ENCODE data around the gene TNFRSF13B.
"Not testable (repeated sequence)": the region's sequence is repeated elsewhere in the genome, so short reads cannot be mapped to it uniquely, and the experiment has no call there.

Gene TNFRSF13B

DNA sequence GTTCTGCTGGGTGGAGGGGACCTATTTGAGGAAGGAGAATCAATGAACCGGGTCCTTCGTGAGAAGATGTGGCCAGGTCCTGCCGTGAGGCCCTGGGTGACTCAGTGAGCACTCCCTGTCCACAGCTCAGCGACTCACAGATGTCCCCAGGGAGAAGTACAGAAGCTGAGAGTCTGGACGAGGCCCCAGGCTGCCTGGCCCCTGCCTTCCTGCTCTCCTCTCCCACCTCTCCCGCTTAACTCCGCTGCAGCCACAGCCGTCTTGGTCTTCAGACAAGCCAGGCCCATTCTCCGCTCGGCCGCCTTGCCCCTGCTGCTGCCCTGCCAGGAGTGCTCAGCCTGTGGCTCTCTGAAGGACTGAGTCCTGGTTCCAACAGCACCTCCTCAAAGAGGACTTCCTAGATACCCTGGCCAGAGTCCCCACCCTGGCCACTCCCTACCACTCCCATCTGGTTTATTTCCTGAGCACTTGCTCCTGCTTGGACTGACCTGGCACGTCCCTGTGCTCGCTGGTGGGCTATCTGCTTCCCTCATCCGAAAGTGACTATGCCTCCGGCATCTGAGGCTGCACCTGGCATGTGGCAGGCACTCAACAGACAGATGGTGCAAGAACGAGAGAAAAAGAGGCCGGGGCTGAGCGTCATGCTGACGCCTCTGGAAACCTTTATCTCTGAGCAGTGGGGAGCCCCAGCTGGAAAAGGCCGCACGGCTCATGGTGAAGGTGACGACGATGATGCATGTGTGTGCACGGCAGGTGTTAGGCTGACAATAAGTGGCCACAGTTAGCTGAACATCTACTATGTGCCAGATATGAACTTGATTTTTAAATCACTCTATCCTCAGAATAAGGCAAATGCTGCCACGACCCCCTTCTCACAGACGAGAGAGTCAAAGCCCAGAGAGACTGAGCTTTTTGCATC, 9.2 kb upstream of the TNFRSF13B start:
- DNase-seq = no peak

DNA sequence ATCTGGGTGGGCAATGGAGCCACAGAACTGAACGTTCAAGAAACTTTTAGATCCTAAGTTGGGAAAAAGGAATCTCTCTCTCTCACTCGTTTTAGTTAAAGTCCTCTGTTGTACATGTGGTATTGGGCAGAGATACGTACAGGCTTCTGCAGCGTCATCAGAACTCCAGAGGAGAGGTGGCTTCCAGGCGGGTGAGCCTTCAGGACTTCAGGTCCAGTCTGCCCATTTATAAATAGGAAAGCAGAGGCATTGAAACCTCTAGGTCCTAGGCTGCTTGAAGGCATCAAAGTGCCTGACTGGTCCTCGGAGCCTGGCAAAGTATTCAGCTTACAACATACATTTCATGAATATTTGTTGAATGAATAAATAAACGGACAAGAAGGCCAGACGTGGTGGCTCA, 8.1 kb upstream of the TNFRSF13B start:
- no peak for DNase-seq

DNA sequence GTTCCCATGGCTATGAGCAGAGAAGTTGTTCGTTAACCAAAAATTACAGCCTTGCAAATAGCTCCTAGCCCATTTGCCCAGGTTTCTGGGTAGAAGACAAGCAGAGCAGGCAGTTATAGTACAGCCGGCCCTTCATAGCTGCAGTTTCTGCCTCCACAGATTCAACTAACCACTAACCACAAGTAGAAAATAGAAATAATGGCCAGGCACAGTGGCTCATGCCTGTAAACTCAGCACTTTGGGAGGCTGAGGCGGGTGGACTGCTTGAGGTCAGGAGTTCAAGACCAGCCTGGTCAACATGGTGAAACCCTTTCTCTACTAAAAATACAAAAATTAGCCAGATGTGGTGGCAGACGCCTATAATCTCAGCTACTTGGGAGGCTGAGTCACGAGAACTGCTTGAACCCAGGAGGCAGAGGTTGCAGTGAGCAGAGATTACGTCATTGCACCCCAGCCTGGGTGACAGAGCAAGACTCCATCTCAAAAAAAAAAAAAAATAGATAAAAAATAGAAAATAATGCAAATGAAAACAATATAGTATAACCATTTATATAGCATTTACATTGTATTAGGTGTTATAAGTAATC, 7.4 kb upstream of the TNFRSF13B start:
- DNase-seq = not testable (repeated sequence)

GRCh38 chr17:16977932-16978331, 6.0 kb upstream of the TNFRSF13B start:
- DNase-seq = no peak

GRCh38 chr17:16976725-16977550, 5.0 kb upstream of the TNFRSF13B start:
- DNase-seq = no peak

GRCh38 chr17:16975744-16976625, 4.1 kb upstream of the TNFRSF13B start:
- no peak for DNase-seq

DNA sequence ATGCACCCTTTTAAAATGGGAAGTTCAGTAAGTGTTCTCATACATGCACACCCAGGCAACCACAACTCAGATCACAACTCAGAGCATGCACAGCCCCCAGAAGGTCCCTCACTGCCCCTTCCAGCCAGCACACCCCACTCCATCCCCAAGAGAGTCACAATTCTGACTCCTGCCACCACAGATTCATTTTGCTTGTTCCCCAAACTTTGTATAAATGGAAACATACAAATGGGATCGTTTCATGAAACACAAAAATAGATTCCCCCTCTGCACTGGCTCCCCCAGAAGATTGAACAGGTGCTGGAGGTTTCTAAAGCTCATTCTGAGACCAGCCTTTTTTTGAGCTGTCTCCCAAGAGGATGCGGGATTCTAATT, 3.3 kb upstream of the TNFRSF13B start:
- no peak for DNase-seq

DNA sequence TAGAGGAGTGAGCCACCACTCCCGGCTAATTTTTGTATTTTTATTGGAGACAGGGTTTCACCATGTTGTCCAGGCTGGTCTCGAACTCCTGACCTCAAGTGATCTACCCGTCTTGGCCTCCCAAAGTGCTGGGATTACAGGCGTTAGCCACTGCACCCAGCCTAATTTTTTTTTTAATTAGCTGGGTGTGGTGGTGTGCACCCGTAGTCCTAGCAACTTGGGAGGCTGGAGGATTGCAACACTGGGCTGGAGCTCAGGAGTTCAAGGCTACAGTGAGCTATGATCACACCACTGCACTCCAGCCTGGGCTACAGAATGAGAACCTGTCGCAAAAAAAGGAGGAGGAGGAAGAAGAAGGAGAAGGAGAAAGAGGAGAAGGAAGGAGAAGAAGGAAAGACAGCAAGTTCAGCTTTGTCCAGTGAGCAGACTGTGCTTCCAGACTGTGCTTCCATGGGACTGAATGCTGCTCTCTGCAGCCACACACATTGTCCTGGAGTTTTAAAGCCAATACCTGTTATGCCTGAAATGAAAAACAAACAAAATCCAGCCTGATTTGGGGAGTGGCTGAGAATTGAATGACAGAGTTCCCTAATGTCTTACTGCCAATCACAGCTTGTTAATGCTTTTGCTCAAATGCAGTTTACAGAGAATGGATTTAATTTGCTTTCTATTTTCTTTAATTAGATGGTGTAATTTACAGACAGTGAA, 2.8 kb upstream of the TNFRSF13B start:
- DNase-seq = no peak

DNA sequence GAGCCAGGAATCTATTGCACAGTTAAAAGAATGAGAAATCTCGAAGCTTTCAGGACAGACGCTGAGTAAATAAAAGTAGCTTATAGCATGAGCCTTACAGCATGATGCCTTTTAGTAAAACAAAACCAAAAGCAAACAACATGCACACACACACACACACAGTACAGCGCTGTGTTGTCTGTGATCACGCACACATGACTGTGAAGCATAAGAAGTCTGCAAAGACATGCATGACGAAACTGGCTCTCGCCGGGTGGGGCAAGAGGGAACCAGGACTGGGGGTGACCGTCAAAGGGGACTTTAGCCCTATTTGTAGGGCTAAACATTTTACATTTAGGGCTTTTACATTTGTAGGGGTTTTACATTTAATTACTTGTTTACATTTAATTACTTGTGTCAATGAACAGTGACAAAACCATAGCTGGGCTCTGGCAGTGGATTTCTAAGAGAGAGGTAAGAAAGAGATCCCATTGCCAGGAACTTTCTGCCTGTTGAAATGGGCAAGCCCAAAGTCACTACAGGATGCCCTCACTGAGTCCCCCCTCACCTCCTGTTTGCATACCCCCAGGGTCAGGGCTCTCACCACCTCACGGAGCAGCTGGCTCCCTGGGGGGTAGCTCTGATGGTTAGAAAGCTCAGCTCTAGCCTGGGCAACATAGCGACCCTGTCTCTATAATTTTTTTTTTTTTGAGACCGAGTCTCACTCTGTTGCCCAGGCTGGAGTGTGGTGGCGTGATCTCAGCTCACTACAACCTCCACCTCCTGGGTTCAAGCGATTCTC, 2.0 kb upstream of the TNFRSF13B start:
- DNase-seq = no peak

- DNase-seq = not testable (repeated sequence)
Observed at GRCh38 chr17:16973043-16973442, 1.1 kb upstream of the TNFRSF13B start.

DNA sequence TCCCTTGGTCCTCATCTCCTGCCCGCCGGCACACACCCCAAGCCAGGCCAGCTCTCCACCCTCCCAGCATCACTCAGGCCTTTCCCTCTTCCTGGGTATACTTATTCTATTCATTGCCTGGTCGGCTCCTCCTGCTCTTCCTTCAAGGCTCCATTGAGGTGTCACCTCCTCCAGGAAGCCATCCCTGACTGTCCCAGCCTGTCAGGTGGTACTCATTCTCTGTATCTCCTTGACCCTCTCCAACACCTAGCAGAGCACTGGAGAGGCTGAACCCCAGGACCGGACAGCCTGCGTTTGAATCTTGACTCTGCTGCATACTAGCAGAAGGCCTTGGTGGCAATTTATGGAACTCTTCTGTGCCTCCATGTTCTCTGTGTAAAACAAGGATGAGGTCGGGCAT, 428 bp upstream of the TNFRSF13B start:
- no peak for DNase-seq

- no peak for DNase-seq
Observed at GRCh38 chr17:16969931-16970906, 1.7 kb downstream of the TNFRSF13B start.

DNA sequence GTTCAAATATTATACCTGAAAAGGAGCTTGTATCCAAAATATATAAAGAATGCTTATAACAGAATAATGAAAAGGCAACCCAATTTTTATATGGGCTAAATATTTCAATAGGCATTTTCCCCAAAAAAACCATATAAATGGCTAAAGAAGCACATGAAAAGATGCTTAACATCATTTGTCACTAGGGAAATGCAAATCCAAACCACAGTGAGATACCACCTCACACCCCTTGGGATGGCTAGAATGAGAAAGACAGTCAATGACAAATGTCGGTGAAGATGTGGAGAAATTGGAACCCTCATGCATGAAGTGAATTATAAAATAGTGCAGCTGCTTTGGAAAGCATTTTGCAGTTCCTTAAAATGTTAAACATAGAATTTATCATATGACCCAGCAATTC, 3.1 kb downstream of the TNFRSF13B start:
- no peak for DNase-seq

- no peak for DNase-seq
Observed at GRCh38 chr17:16962804-16963203, 9.1 kb downstream of the TNFRSF13B start.

DNA sequence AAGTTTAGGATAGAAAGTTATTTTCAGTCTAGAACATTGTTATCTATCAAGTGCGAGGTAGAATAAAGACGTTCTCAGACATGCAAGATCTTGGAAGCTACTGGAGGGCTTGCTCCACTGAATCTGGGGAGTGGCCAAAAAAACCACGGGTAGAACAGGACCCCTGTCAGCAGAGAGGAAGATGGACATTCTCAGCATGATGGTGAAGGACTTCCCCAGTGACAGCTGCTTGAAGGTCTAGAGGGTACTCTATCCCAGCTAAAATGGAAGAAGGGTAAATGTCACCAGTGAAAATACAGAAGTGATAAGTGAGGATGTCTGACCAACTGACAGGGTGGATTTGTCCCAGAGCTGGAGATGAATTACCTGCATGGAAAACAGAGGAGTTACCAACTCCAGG, 10.1 kb downstream of the TNFRSF13B start:
- DNase-seq = no peak

DNA sequence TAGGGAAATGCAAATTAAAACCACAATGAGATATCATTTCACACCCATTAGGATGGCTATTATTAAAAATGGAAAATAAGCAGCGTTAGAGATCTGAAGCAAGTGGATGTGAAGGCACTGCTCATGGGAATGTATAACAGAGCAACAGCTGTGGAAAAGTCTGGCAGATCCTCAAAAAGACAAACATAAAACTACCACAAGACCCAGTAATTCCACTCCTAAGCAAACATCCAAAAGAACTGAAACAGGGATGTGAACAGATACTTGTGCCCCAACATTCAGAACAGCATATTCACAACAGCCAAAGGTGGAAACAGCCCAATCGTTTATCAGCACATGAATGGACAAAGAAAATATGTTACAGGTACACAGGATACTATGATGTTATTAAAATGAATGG, 10.9 kb downstream of the TNFRSF13B start:
- not testable (repeated sequence) for DNase-seq

DNA sequence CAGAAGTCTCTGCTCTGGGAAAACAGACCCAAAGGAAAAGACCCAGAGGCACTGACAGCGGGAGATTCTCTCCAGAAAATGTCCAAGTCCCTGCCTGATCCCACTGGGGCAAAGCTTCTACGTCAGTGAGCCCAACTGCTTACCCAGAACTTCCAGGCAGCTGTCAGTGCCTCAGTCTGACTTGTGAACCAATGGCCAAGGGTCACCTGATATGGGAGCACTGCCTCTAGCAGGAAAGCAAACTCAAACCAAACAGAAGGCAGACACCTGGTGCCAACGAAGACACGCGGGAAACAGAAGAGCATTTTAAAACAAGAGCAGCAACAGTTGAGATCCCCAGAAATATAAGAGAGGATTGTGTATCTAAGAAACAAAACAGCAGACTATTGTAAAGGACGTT, 16.9 kb downstream of the TNFRSF13B start:
- not testable (repeated sequence) for DNase-seq

GRCh38 chr17:16954521-16954920, 17.4 kb downstream of the TNFRSF13B start:
- DNase-seq = no peak

DNA sequence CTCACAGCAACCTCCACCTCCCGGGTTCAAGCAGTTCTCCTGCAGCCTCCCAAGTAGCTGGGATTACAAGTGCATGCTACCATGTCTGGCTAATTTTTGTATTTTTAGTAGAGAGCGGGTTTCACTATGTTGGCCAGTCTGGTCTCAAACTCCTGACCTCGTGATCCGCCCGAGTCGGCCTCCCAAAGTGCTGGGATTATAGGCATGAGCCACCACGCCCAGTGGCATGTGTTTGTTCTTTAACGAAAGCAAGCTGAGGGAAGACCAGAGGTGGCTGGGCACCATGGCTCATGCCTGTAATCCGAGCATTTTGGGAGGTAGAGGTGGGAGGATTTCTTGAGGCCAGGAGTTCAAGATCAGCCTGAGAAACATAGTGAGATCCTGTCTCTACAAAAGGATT, 18.1 kb downstream of the TNFRSF13B start:
- no peak for DNase-seq

GRCh38 chr17:16953347-16953746, 18.6 kb downstream of the TNFRSF13B start:
- DNase-seq = no peak
